Epithelial cell of proximal tubule (primary cell): ENCODE data around the gene ERCC6L2. TPM values are rescaled to one million over a fixed set of nuclear protein-coding genes. Genes with fewer than 3 reads are reported as not detected.

Source experiments
- DNase-seq: peaks from one replicate; pipeline ENCODE4 v3.0.0-alpha.2; 2011; ENCODE audit warnings: low read depth
- H3K4me3 ChIP-seq: 2 replicates; pipeline ENCODE4 v1.5.1; 2011; ENCODE audit warnings: low read depth, mild to moderate bottlenecking, low read length
- CTCF ChIP-seq: conservative IDR thresholded peaks from 2 replicates; pipeline ENCODE4 v1.5.1; 2012; ENCODE audit warnings: low read depth, mild to moderate bottlenecking, low read length
- total RNA-seq: library from RNA; depleted of rRNA; stranded (reverse); fragments of >200 nt; gene quantifications from 2 replicates; pipeline ENCODE4 v1.2.3, GENCODE V29; 2015

The ERCC6L2 gene
- 37.8 and 60.0 TPM in 2 replicates for total RNA-seq

- TF ChIP-seq CTCF = no peak
- H3K4me3 ChIP-seq = no peak within 1 kb of the TSS
- peak; percentile 96 for DNase-seq
Measured at GRCh38 chr9:95875305-95876137, at the start of gene ERCC6L2. Gene ERCC6L2 (plus strand): TSS chr9:95875691. CDS start chr9:95876039, 348 bp downstream.

- no peak overlapping the region for H3K4me3 ChIP-seq
- DNase-seq = no peak
- no peak for TF ChIP-seq CTCF
Measured at GRCh38 chr9:95826183-95826838, 49.2 kb upstream of the ERCC6L2 start.

- TF ChIP-seq CTCF = no peak
- no peak overlapping the region for H3K4me3 ChIP-seq
- no peak for DNase-seq
Measured at GRCh38 chr9:95830768-95831167, 44.7 kb upstream of the ERCC6L2 start.

GRCh38 chr9:95831810-95832209 lies 43.7 kb upstream of the ERCC6L2 start:
- no peak for TF ChIP-seq CTCF
- H3K4me3 ChIP-seq = no peak overlapping the region
- DNase-seq = no peak

GRCh38 chr9:95833546-95834178 lies 41.8 kb upstream of the ERCC6L2 start:
- no peak for DNase-seq
- no peak overlapping the region for H3K4me3 ChIP-seq
- TF ChIP-seq CTCF = no peak

- no peak for TF ChIP-seq CTCF
- no peak for DNase-seq
- no peak overlapping the region for H3K4me3 ChIP-seq
Measured at GRCh38 chr9:95834281-95834907, 41.1 kb upstream of the ERCC6L2 start.
